Measurements from ENCODE around the gene CDH22.

CDH22 gene

DNA sequence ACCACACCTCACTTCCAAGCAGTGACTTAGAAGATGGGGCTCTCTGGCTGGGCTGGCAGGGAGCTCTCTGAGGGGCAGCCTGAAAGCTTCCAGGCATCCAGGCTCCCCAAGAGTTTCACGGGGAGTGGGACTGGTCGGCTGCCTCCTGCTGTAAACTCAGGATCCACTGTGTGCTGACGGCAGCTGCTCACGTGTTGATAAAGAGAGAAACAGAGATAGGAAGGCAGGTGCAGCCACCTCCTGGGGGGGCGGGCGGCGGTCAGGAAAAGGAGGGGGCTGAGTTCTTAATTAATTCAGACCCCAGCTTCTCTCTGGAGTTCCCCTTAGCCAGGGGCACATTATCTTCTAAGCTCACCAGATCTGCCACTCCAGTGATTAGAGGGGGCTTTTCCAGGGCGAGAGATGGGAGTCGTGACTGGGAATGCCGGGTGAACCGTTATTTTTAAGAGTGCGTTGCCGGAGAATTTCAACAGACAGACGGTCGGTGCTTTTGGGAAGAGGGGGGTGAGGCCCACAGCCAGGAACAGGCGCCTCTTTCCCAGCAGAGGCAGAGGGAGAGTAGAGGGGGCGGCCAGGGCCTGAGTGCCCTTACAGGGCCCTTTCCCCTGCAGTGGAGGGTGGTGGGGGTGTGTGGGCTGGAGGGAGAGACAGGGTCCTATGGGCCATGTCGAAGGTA is 119.3 kb downstream of the CDH22 start:
- no peak for DNase-seq

GRCh38 chr20:46186210-46186609 is 122.1 kb downstream of the CDH22 start:
- no peak for DNase-seq

GRCh38 chr20:46185353-46185752 is 122.9 kb downstream of the CDH22 start:
- no peak for DNase-seq

GRCh38 chr20:46183768-46184167 is 124.5 kb downstream of the CDH22 start:
- DNase-seq, result no peak

DNA sequence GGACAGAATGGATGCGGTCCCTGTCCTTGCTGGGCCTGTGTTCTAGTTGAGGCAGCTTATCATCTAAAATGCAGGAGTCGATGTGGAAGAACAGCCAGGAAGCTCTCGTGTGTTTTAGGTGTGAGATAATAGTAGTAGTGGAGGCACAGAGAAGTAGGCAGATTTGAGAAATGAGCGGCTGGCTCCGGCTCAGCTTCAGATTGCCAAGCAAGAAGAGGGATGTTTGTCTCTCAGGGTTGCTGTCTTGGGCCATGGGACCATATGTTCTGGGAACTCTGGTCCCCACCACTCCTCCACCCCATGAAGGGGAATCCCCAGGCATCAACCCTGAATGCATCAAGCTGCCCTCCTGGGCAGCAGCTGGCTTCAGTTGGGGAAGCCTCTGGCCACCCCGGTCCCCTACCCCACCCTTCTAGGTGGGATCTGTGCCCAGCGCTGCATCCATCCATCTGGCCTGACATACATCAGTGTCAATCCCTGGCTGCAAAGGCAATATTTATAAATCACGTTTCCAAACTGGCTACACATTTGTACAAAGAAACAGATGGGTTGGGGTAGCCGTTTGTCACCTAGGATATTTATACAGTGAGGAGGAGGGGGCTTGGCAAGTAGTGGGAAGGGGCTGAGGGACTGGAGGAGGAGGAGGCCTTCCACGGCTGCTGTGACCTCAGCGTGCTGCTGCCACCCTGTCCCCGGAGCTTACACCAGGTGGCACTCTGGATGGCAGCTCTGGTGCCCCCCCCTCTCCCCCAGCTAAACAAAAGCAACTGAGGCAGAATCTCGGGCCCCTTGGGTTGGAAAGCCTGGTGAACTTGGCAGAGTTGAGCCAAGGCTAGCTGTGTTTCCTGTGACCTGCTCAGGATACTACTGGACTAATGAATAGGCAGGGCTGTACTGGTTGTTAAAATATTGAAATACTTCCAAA is 125.8 kb downstream of the CDH22 start:
- no peak for DNase-seq

DNA sequence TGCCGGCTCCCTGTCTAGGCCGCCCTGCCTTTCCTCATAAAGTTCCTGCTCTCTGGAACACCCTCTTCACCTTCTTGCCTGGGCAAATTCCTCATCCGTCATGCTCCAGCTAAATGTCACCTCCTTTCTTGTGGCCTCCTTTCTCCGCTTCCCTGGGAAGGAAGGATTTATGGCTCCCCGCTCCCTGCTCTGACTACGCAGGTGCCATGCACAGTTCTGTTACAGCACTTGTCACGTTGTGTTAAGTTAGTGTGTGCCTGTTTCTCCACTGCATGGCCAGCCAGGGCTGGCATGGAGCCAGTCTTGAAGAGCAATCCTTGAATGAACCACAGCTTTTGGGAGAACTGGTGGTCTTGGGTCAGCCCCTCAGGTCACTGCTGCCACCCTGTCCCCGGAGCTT is 128.4 kb downstream of the CDH22 start:
- no peak for DNase-seq

- no peak for DNase-seq
Measured at GRCh38 chr20:46178891-46179290, 129.4 kb downstream of the CDH22 start.

DNA sequence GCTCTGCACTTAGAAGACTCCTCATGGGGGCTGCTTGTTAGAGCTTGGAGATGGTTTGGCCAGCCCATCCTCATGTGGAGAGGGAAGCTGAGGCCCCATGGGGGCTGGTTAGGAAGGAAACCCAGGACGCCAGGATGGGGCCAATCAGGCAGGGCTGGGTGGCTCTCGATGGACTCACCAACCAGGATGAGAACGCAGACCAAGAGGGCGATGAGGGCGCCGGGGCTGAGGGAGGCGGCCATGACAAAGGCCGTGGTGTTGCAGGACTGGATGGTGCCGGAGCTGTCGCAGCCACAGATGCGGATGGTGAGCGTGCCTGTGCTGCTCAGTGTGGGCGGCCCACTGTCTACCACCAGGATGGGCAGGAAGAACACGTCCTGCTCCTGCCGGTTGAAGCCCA is 130.5 kb downstream of the CDH22 start:
- no peak for DNase-seq

GRCh38 chr20:46176739-46177378 is 131.4 kb downstream of the CDH22 start:
- DNase-seq, result no peak

DNA sequence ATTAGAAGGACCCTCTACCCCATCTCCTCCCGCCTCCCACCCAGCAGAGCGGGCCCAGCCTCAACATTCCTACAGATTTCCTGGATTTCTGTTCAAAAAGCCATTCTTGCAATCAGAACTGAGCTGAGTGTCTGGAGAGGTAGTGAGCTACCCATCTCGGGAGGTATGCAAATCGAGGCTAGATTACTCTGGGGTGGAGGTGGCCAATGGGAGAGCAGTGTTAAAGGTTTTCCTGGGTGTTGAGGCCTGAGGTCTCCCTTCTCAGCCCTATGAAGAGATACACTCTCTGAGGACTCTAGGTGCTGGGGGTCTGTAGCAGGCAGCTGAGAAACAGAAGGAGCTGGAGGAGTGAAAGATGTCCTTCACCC is 133.2 kb downstream of the CDH22 start:
- DNase-seq, result no peak

GRCh38 chr20:46174469-46175126 is 133.7 kb downstream of the CDH22 start:
- peak; percentile 34 for DNase-seq

DNA sequence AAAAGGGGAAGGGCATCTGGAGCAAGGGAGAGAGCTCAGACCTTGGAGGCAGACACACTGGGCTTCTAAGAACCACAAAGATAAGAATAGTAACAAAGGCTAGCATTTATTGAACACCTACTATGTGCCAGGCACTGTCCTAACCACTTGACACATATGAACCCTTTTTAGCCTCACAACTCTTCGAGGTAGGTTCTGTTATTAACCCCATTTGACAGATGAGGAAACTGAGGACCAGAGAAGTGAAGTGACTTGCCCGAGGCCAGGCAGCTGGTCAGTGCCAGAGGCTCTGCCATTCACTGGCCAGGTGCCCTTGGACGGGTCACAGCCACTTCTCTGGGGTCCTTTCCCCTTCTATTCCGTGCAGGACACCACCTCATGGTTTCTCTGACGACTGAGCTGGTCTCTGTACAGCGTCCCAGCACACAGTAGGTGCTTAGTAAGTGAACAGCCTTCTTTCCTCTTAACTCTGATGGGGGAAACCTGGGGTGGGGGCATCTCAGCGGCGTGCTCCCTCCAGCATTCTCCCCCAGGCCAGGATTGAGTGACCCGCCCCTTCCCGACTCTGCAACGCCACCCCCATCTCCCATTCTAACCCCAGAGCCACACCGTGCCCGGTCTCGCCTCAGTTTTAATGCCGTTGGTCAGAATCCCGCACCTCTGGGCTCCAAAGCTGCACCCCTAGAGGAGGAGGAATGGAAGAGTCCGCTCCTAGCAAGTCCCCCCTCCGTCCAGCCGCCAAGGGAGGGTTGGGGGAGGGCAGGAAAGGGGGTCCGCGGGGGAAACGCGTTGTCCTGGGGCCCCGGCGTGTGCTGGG is 134.4 kb downstream of the CDH22 start:
- DNase-seq, result no peak

GRCh38 chr20:46172961-46173536 is 135.2 kb downstream of the CDH22 start:
- no peak for DNase-seq

DNA sequence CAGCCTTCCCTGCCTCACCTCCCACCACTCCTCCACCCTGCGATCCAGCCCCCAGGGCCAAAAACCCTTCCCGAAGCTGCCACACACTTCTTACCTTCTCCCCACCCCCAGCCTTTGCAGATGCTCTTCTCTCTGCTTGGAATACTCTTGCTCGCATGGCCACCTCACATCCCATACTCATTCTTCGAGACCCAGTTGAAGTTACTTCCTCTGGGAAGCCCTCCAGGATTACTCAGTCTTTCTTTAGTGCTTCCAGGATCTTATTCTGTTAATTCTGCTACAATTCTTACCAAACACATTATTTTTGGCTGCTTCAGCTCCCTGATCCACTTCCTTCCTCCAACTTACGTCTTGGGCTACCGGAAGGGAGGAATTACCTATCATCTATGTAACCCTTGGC is 135.8 kb downstream of the CDH22 start:
- no peak for DNase-seq

DNA sequence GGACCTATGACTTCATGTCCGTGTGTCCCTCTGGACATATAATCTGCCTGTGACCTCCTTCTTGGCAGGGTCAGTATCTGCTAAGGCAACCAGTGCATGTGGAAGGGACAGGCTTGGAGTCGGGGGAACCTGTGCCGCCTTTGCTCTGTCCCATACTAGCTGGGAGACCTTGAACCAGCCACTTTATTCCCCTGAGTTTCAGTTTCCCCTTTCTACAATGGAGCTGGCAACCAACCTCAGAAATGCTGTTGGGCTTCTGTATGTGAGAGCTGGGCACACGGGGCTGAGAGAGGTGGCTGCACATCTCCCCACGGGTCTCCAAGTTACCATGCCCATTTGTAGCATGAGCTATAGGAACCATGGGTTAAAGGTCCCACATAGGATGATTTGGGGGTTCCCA is 136.4 kb downstream of the CDH22 start:
- no peak for DNase-seq

DNA sequence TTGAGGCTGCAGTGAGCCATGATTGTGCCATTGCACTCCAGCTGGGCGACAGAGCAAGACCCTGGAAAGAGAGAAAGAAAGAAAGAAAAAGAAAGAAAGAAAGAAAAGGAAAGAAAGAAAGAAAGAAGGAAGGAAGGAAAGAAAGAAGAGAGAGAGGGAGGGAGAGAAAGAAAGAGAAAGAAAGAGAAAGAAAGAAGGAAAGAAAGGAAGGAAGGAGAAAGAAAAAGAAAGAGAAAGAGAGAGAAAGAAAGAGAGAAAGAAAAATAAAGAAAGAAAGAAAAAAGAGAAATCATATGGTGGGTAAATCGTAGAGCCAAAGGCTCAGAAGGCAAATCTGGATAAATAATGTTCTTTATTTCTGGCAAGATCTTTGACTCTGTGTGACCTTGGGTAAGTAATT is 136.8 kb downstream of the CDH22 start:
- DNase-seq, result no peak

- no peak for DNase-seq
Measured at GRCh38 chr20:46169245-46170171, 138.8 kb downstream of the CDH22 start.

GRCh38 chr20:46168438-46168837 is 139.9 kb downstream of the CDH22 start:
- DNase-seq, result no peak

- DNase-seq, result no peak
Measured at GRCh38 chr20:46167080-46167479, 141.2 kb downstream of the CDH22 start.

DNA sequence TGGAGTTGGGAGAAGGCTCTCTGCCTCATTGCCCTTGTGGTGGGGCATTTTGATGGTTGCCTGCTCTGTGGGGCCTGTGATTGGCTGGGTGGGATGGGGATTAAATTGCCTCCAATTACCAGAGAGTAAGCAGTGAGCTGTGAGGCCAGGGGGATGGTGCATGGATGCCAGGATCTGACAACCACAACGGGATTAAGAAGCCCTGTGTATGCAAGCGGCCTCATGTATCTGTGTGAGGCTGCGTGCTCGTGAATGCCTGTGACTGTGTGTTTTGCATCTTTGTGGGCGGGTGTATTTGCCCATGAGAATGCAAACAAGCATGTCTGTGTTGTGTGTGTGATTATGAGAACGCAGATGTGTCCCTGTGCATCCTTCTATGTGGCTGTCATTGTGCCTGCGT is 144.0 kb downstream of the CDH22 start:
- no peak for DNase-seq

DNA sequence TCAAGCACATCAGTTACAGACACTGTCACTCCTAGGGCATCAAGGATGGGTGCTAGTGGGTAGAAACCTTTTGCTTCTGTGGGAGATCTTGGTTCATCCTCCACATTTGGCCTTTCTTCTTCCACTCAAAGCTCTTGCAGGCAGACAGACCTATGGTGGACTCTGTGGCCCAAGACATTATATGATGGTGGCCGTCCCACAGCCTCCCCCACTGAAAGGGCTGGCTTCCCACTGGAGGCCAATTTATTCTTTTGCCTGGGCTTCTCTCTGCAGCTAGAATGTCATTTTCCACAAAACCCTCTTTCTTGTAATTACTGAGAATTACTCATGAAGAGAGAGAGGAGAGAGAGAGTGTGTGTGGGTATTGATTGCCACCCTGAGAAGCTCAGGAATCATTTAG is 146.4 kb downstream of the CDH22 start:
- no peak for DNase-seq

Measured in NCI-H1092 (cell line).